C4-2B (cell line): Measurements from ENCODE around the gene ERC2.

Experiments used
- CTCF ChIP-seq: fragments of 450-650 bp; conservative IDR thresholded peaks from 2 replicates; pipeline ENCODE4 v1.5.1; 2017; ENCODE audit warnings: mild to moderate bottlenecking
- ZFX ChIP-seq: fragments of 450-650 bp; IDR thresholded peaks from 2 replicates; pipeline ENCODE4 v1.6.1; 2017

GRCh38 chr3:56269755-56270535 is 198.3 kb downstream of the ERC2 start:
- no peak for TF ChIP-seq CTCF
- no peak for TF ChIP-seq ZFX
